Peyer's patch (tissue), 4 donors: ENCODE data around the gene C20orf202.

Source experiments
- CTCF ChIP-seq, 6 experiments: fragments of 450-650 bp in 4 of 6; fragments of 200-600 bp in 2 of 6; sonication (generic) in 1 of 6; IDR thresholded peaks; one replicate each; pipeline ENCODE4 v1.5.1; 2017 to 2019; ENCODE audit warnings: antibody characterized with exemption in 6 of 6, mild to moderate bottlenecking in 3 of 6, moderate library complexity in 1 of 6
- POLR2A ChIP-seq, 2 donors: fragments of 450-650 bp; IDR thresholded peaks; one replicate each; pipeline ENCODE4 v1.5.1; 2017; ENCODE audit warnings: antibody characterized with exemption in 2 of 2, mild to moderate bottlenecking in 2 of 2, moderate library complexity in 2 of 2

GRCh38 chr20:1195226-1195625 lies 8.0 kb upstream of the C20orf202 start:
- TF ChIP-seq CTCF (IDR thresholded peaks at IDR 0.05): no peak
- no peak for TF ChIP-seq POLR2A (IDR thresholded peaks at IDR 0.05)
